Natural killer cell treated with Interleukin-12 subunit alpha and Interleukin-12 subunit beta and Interleukin-15 and Interleukin-18, amount 100 ng/mL, for 72 hours (primary cell): ENCODE results near the gene DAP. TPM values are rescaled to one million over a fixed set of nuclear protein-coding genes. Genes with fewer than 3 reads are reported as not detected.

Source experiments
- ATAC-seq, 2 donors: fragments of 150-1000 bp; cut with Tn5 transposase in 1 of 2; sonication (Bioruptor Pico), chemical (Tn5 transposase) in 1 of 2; 2 replicates each; pipeline ENCODE4 v1.10.0; 2021
- DNase-seq: peaks from one replicate; pipeline ENCODE4 v3.0.0; 2022; ENCODE audit warnings: low spot score
- H3K27ac Mint-ChIP-seq, 2 donors: 1 replicate in 1 of 2; 2 replicates in 1 of 2; pipeline ENCODE4 v1.8.0; 2022; ENCODE audit warnings: mixed read lengths in 2 of 2, mild to moderate bottlenecking in 1 of 2, moderate library complexity in 1 of 2
- H3K27me3 Mint-ChIP-seq, 2 donors: 1 replicate in 1 of 2; 2 replicates in 1 of 2; pipeline ENCODE4 v1.8.0; 2022; ENCODE audit warnings: mixed read lengths in 2 of 2
- H3K36me3 Mint-ChIP-seq: one replicate; pipeline ENCODE4 v1.8.0; 2022; ENCODE audit warnings: mixed read lengths
- H3K4me1 Mint-ChIP-seq, 2 donors: 1 replicate in 1 of 2; 2 replicates in 1 of 2; pipeline ENCODE4 v1.8.0; 2022; ENCODE audit warnings: low read depth in 2 of 2, mixed read lengths in 2 of 2, mild to moderate bottlenecking in 1 of 2
- H3K4me3 Mint-ChIP-seq: one replicate; pipeline ENCODE4 v1.8.0; 2022; ENCODE audit warnings: mixed read lengths
- H3K9me3 Mint-ChIP-seq: 2 replicates; pipeline ENCODE4 v1.8.0; 2022; ENCODE audit warnings: mixed read lengths
- total RNA-seq, 2 donors: library from RNA; stranded (reverse); gene quantifications; one replicate each; pipeline ENCODE4 v1.2.3, GENCODE V29; 2022

The DAP gene
- total RNA-seq, 2 donors from 2014 or later, result 80.1 to 84.3 TPM

DNA sequence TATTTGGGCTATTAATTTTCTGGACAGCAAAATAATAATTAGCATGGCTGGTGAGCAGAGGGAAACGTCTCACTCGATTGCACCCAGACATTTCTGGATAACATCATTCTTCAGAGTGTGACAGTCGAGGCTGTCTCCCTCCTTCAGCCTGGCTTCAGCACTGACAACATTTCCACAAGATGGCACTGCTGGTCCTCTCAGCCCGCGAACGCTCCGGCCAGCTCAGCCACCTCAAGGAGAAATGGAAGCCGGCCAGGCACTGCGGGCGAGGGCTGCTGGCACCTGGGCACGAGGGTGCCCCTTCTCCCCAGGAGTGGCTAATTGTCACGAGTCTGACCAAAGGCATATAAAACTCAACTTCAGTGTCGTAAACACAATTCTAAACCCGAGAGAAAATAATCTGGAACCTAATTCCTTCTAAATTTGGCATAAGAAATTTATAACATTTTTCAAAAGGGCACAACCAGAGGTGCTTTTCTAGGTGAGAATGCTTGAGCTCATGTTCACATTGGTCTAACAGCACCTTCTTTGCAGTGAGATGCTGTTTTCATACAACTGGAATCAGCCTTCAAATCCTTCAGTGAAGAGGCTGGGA, 65.9 kb downstream of the DAP start:
- H3K4me1 Mint-ChIP-seq, result peaks cover 21 to 25% of the 10 kb centered on the region in 2 donors
- ATAC-seq (peak; percentile 55 to 69), DNase-seq (no peak)
- peak overlapping the region; percentile 15 for H3K4me3 Mint-ChIP-seq
- no peaks in the 10 kb centered on the region for H3K36me3 Mint-ChIP-seq
- H3K9me3 Mint-ChIP-seq, result no peaks in the 10 kb centered on the region
- H3K27me3 Mint-ChIP-seq, result no peaks in the 10 kb centered on the region
- H3K27ac Mint-ChIP-seq, result peak overlapping the region; percentile 46 to 69

DNA sequence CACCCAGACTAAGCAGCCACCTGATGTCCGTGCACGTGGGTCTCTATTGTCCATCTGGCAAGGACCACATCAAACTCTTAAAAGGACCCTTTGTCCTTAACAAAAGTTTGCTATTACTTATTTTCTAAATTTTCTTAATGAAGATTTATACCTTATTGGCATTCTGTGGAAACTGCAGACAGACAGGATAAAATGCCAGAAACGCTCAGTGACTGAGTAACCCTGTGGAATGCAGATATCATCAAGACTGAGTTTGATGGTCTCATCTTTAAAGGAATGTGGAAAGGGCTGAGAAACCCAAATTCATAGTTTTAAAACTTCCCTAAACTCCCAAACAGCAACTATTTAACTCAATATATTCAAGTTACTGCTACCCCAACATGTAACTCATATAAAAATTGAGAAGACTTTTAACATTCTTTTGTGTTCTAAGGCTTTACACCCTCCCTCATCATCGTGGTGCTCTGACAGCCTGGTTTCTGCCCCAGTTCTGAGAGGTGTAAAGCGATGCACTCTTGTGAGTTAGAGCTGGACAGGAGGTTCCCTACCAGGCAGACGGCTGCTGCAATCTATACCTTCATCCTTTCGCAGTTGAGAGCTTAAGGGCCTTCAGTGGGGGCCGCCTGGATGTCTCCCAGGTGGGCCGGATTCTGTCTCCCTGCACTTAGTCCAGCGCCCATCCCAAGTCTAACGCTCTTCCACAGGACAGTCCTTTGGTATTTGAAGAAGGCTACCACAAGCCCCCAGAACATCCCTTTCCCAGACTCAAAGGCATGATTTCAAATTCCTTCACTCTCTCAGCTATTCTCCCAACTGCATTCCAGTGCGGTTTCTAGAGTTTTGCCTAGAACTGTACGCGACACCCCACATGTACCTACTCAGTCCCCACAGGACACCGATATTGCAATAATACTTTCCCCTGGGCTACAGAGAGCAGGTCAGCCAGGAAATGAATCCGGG, 68.9 kb downstream of the DAP start:
- Mint-ChIP-seq H3K9me3 (no peaks in the 10 kb centered on the region), H3K4me1 (peaks cover 28 to 30% of the 10 kb centered on the region in 2 donors), H3K27me3 (no peaks in the 10 kb centered on the region), H3K27ac (no peak overlapping the region), H3K4me3 (no peak overlapping the region), H3K36me3 (no peaks in the 10 kb centered on the region)
- ATAC-seq (no peak), DNase-seq (no peak)

- DNase-seq (no peak), ATAC-seq (no peak)
- peaks cover 25% of the 10 kb centered on the region in 2 donors for H3K4me1 Mint-ChIP-seq
- H3K36me3 Mint-ChIP-seq, result peaks cover 6% of the 10 kb centered on the region
- H3K4me3 Mint-ChIP-seq, result no peak overlapping the region
- H3K27me3 Mint-ChIP-seq, result no peaks in the 10 kb centered on the region
- no peak overlapping the region for H3K27ac Mint-ChIP-seq
- no peaks in the 10 kb centered on the region for H3K9me3 Mint-ChIP-seq
Measured at GRCh38 chr5:10690460-10691440, 70.3 kb downstream of the DAP start.

DNA sequence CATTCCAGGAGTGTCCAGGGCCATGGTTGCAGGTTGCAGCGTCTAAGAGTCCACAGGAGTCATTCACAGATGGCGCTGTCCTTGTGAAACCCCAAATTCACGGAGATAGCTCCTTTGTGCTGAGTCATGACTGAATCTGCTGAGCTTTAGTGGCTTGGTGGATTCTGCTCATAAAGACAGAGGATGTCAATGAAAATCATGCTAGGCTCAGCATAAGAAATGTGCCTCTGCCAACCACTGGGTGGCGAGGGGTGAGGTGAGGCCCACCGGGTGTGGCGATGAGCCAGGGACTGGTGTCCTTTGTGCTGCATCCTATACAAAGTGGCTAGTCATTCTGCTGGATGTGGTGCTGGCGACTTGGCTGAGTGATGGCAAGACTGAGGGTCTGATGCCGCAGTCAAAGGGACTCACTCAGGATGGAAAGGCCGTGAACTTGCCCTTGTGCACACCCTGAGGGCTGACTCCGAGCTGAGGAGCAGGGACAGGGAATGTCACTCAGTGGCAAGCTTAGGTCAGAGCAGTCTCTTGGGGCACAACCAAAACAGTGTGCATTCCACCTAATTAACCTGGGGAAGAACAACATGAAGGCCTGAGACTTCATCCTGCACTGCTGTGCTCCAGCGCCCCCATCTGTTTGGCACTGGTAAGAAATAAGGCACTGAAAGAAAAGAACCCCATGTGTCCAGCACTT, 71.5 kb downstream of the DAP start:
- Mint-ChIP-seq H3K36me3 (peaks cover 6% of the 10 kb centered on the region), H3K4me1 (peaks cover 18 to 27% of the 10 kb centered on the region in 2 donors), H3K27ac (peak overlapping the region; percentile 32 to 48), H3K27me3 (no peaks in the 10 kb centered on the region), H3K9me3 (no peaks in the 10 kb centered on the region), H3K4me3 (no peak overlapping the region)
- ATAC-seq, result peak; percentile 57 to 62
- no peak for DNase-seq

- no peak overlapping the region for H3K4me3 Mint-ChIP-seq
- H3K27ac Mint-ChIP-seq, result peak overlapping the region; percentile 32 to 48
- H3K27me3 Mint-ChIP-seq, result no peaks in the 10 kb centered on the region
- H3K36me3 Mint-ChIP-seq, result peaks cover 6% of the 10 kb centered on the region
- ATAC-seq, result peak in 1 of 2 donors; percentile 36
- no peaks in the 10 kb centered on the region for H3K9me3 Mint-ChIP-seq
- peaks cover 19 to 28% of the 10 kb centered on the region in 2 donors for H3K4me1 Mint-ChIP-seq
- no peak for DNase-seq
Measured at GRCh38 chr5:10688651-10689171, 72.3 kb downstream of the DAP start.

DNA sequence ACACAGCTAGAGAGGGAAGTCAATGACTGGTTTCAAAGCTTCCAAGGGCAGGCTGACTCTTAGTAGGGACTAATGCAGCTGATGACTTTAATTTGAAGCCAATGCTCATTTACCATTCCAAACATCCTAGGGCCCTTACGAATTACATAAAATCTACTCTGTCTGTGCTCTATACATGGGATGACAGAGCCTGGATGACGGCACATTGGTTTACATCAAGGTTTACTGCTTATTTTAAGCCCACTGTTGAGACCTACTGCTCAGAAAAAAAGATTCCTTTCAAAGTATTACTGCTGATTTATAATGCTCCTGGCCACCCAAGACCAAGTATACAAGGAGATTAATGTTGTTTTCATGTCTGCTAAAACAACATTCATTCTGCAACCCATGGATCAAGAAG, 74.1 kb downstream of the DAP start:
- peaks cover 34 to 45% of the 10 kb centered on the region in 2 donors for H3K4me1 Mint-ChIP-seq

DNA sequence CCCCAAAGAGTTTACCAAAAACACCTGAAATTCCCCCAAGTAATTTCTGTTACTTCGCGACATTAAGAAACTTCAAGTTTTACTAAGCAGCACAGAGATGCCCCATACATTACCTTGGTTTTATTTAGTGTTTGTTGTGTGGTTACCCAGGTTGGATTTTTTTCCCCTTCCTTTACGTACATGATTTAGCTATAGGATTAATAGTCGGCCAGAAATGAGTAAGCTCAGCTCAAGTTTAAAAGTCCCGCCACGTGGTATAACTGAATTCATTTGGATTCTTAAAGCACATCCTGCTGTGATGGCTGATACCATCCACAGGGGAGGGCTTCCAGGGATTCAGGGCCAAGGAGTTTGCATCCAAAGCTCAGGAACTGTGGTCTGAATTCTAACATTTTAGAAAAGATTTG, 75.9 kb downstream of the DAP start:
- Mint-ChIP-seq H3K4me1 (peaks cover 41 to 60% of the 10 kb centered on the region in 2 donors), H3K4me3 (no peak overlapping the region), H3K9me3 (no peaks in the 10 kb centered on the region), H3K27me3 (no peaks in the 10 kb centered on the region), H3K36me3 (peaks cover 11% of the 10 kb centered on the region), H3K27ac (peak overlapping the region; percentile 0 to 56)
- no peak for DNase-seq
- ATAC-seq, result peak in 1 of 2 donors; percentile 48

More for the DNA sequence above, 74.1 kb downstream of the DAP start:
- DNase-seq (no peak), ATAC-seq (no peak)
- no peak overlapping the region for H3K4me3 Mint-ChIP-seq
- H3K27me3 Mint-ChIP-seq, result no peaks in the 10 kb centered on the region
- H3K9me3 Mint-ChIP-seq, result no peaks in the 10 kb centered on the region
- no peak overlapping the region for H3K27ac Mint-ChIP-seq
- peaks cover 6% of the 10 kb centered on the region for H3K36me3 Mint-ChIP-seq

DNA sequence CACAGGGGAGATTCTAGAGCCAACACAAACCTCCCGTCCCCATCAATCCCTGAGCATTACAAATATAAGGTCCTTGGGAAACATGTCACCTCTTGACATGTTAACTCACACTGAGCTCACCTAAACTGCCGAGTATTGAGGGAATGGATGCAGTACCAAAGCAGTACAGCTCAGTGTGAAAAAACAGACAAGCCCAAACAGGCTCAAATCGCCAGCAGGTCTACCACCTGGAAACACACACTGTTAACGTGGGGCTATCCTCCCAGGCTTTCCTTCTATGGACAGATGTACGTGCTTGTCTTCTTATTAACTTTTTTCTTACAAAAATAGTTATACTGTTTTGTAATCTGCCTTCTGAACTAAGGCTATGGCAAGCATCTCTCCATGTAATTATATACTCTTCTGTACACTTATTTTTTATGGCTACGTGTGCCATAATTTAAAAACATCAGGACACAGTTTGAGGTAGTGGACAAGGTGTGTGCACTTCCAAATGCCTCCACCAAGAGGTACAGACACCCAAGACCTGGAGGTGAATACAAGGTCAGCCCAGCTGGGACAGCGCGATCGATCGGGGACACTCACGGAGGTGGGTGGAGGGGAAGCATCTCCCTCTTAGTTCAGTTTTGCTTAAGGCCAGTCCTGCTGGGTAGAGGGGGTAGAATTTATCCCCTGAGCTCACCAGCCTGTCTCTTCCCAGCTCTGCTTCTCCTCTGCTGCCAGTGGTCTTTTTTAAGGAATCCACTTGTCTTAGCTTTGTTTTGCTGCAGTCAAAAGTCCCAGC, 76.5 kb downstream of the DAP start:
- H3K27ac Mint-ChIP-seq, result peak overlapping the region; percentile 50 to 56

DNA sequence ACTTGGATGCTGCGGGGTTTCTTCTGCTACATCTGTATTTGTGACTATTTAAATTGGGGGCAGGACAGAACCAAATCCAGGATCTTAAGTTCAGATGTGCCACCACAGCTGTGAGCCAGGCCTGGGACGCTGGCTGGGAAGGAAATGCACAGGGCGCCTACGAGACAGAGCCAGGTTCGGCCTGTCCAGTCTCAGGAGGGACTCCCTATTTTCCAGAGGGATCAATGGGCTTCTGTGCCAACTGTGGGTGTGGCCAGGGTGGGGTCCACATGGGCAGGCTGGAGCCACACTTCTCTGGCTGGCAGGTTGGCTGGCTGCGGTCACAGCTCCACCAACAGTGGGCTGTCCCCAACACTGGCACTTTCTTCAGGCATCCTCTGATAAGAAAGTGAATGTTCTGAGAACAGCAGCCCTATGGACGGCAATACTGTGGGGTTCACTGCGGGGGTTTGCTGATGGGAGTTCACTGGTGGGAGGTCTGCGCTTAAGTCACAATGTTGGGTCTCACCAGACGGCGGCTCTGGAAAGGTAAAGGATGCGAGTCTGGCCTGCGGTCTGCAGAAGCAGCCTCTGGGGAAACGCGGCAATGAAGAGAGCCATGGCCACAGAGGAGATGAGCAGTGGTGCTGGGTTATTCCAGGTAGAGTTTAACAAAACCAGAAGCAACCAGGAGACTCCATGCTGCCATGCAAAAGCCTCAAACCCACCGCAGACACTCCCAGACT, 78.1 kb downstream of the DAP start:
- H3K9me3 Mint-ChIP-seq, result no peaks in the 10 kb centered on the region
- DNase-seq, result no peak
- peak; percentile 19 to 22 for ATAC-seq
- no peak overlapping the region for H3K4me3 Mint-ChIP-seq
- peak overlapping the region; percentile 40 to 47 for H3K27ac Mint-ChIP-seq
- H3K36me3 Mint-ChIP-seq, result peaks cover 14% of the 10 kb centered on the region
- H3K27me3 Mint-ChIP-seq, result no peaks in the 10 kb centered on the region
- peaks cover 37 to 53% of the 10 kb centered on the region in 2 donors for H3K4me1 Mint-ChIP-seq

More for the DNA sequence above, 76.5 kb downstream of the DAP start:
- Mint-ChIP-seq H3K9me3 (no peaks in the 10 kb centered on the region), H3K27me3 (no peaks in the 10 kb centered on the region), H3K4me1 (peaks cover 41 to 58% of the 10 kb centered on the region in 2 donors), H3K4me3 (no peak overlapping the region), H3K36me3 (peaks cover 11% of the 10 kb centered on the region)
- DNase-seq (no peak), ATAC-seq (peak in 1 of 2 donors; percentile 3)

- Mint-ChIP-seq H3K36me3 (peaks cover 23% of the 10 kb centered on the region), H3K27me3 (no peaks in the 10 kb centered on the region), H3K4me3 (peak overlapping the region; percentile 41), H3K4me1 (peaks cover 37 to 53% of the 10 kb centered on the region in 2 donors), H3K27ac (peak overlapping the region; percentile 20 to 47), H3K9me3 (no peaks in the 10 kb centered on the region)
- peak in 1 of 2 donors; percentile 57 for ATAC-seq
- no peak for DNase-seq
Measured at GRCh38 chr5:10681731-10682679, 79.0 kb downstream of the DAP start.
